ENCODE measurements around the gene TRIM45. TPM values are rescaled to one million over a fixed set of nuclear protein-coding genes. Genes with fewer than 3 reads are reported as not detected.
"Not testable (repeated sequence)": the region's sequence is repeated elsewhere in the genome, so short reads cannot be mapped to it uniquely, and the experiment has no call there.

Gene TRIM45
- total RNA-seq, 1 donor from 2014 or later, result 13.3 TPM

- DNase-seq (ENCODE audit: missing footprints), result no peak
- intact Hi-C loops (cut with DNase I), result no loop called here
- ATAC-seq, result no peak
Measured at GRCh38 chr1:117137281-117137855, 15.8 kb upstream of the TRIM45 start.

DNA sequence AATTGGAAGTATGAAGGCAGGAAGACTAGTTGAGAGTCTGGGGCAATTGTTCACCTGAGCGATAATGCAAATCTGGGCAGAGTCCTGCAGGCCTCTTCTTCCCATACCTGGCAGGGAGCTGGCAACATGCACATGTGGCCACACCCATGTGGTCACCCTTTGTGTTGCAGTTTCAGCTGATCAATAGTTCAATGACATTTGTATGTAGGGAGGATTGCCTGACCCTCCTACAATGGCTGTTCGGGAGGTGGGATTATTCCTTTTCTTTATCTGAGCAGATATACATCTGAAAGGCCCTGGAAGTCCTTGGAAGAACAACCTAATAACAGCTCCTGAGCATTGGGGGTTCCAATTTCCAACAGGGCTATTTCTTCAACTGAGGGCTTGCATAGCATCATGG lies 15.2 kb upstream of the TRIM45 start:
- intact Hi-C loops (cut with DNase I), result no loop called here
- no peak for ATAC-seq
- no peak for DNase-seq (ENCODE audit: missing footprints)

DNA sequence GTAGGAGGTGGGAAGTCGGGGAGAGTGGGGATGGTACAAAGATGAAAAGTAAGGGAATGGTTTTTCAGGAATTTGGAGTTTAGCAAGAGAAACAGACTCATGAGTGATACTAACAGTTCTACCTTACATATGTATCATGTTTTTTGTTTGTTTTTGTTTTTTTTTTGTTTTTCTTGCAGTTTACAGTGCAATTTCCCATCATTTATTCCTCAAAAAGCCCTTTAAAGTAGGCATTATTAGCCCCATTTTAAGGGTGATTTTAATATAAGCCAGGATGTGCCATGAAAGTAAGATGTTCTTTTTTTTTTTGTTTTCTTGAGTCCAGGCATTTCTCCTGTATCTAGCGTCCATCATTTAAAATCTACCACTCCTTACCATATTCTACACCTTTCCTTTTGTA lies 13.8 kb upstream of the TRIM45 start:
- DNase-seq (ENCODE audit: missing footprints) (no peak), ATAC-seq (no peak)
- intact Hi-C loops (cut with DNase I), result no loop called here

DNA sequence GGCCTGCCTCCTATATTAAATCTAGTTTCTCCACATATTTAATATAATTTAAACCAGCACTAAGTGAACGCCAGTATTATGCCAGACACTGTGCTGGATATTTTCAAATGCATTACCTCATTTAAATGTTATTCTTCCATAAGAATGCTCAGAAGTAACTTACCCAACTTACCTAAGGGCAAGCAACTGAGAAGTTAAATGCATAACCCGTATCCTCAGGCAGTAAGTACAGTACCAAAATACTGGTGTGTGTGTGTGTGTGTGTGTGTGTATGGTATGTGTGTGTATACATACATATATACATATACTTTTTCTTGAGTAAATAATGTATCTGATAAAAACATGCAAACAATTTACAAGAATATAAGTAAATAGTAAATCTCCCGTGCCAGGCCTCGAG lies 9.0 kb upstream of the TRIM45 start:
- DNase-seq (ENCODE audit: missing footprints) (no peak), ATAC-seq (no peak)
- intact Hi-C loops (cut with DNase I), result loop anchor here (5.0 kb wide), 1 partner anchor 102 kb away; no protein-coding TSS in a partner anchor

GRCh38 chr1:117128323-117129079 lies 7.0 kb upstream of the TRIM45 start:
- ATAC-seq (peak; percentile 82), DNase-seq (ENCODE audit: missing footprints) (no peak)
- intact Hi-C loops (cut with DNase I), result loop anchor here (2.0 kb wide), 1 partner anchor 60 kb away; no protein-coding TSS in a partner anchor

- intact Hi-C loops (cut with DNase I), result loop anchor here (2.0 kb wide), 1 partner anchor 59 kb away; no protein-coding TSS in a partner anchor
- ATAC-seq, result no peak
- DNase-seq (ENCODE audit: missing footprints), result no peak
Measured at GRCh38 chr1:117127795-117128194, 6.2 kb upstream of the TRIM45 start.

DNA sequence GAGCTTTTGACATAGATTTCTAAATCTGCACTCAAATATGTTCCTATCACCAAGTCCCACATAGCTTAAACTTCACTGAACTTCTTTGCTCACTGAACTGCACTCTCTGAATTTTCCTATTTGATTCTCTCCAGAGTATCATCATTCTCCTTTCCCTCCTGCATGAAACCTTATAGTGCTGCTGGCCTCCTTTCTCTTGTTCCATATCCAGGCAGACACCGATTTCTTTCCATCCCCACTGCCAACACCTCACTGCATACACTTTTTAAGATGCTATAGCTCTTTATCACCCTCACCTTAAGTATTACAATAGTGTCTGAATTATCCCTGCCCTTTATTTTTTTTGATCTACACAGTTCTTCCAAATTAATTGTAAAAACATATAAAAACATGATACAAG lies 3.1 kb upstream of the TRIM45 start:
- intact Hi-C loops (cut with DNase I), result loop anchor here (5.0 kb wide), 3 partner anchors 113 to 243 kb away; partner anchors contain the start of gene MAN1A2
- no peak for DNase-seq (ENCODE audit: missing footprints)
- no peak for ATAC-seq

DNA sequence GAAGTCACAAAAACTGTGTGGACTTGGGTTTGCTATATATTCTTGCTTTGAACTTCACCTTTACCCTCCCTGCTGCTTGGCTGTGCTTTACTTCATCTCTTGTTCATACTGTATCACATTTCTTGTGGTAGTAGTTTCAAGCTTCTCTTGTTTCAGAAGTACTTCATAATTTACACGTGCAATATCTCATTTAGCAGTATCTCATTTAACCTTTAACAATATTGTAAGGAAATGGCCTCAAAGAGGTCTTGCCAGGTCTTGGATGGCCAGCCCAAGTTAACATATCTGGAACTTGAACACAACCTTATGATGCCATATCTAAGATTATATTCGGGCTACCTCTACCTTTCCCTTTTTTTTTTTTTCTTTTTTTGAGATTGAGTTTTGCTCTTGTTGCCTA lies 1.7 kb upstream of the TRIM45 start:
- ATAC-seq, result no peak
- intact Hi-C loops (cut with DNase I), result loop anchor here (5.0 kb wide), 3 partner anchors 114 to 244 kb away; partner anchors contain the start of gene MAN1A2
- DNase-seq (ENCODE audit: missing footprints), result no peak

DNA sequence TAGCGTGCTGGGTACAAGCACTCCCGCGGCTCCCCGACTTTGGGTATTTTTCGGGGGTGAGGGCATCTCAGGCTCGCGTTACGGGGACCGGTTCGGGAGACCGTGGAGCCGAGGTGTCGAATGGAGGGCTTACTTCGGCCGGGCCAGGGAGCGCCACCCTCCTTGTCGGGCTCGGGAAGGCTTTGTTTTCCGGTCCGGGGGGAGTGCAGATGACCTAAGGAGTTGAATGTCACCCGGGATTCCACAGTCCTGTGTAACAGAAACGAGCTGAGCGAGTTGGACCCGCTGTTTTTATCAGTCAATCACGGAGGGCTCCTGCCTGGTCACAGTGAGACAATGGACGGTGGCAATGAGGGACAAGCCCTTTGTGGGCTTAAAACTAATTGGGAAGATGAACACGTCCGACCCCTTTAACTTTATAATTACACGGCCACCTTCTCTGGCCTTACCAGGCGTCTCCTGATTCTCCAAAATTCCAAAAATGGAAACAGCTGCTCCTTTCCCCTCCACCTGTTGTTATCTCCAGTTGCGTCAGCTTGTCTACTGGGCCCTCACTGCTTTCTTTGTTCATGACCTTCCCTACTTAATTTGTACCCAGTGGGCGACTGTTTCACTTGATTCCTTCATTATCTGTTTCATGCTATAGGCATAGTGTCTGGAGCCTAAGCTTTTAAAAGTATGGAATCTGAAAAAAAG lies 929 bp upstream of the TRIM45 start:
- intact Hi-C loops (cut with DNase I), result loop anchor here (5.0 kb wide), 3 partner anchors 115 to 245 kb away; partner anchors contain the start of gene MAN1A2
- DNase-seq (ENCODE audit: missing footprints), result no peak
- peak; percentile 3 for ATAC-seq

DNA sequence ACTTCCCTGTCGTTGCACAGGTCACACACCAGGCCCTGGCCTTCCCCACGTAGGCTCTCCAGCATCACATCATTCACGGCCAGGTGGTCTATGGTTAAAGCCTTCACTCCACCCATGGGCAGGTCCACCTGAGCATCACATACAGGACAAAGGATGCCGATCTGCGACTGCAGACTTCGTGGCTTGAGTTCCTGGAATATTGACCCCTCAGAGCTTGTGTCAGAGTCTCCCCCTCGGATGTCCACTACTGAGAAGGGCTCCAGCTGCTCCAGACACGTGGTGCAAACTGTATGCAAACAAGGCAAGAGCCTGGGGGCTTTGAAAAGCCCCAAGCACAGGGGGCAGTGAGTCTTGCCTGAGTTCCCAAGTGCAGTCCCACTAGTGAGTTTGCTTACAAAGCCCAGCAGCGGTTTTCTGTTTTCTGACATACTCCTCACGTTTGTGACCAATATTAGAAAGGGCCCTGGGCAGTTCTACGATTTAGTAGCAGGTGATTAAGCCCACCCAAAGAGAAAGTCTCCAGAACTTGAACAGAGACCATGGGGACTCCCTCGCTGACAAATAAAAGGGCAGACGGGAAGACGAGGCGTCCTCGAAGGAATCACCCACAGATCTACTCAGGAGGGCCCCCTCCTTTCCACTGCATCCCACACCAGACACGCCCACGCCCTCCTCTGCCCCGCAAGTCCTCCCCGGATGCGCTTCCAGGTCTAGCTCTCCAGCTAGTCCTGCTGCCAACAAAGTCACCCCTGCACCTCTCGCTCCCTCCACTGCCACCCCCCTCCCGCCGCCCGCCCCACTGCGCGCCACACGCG lies 568 bp downstream of the TRIM45 start:
- ATAC-seq (peak; percentile 48), DNase-seq (ENCODE audit: missing footprints) (no peak)
- intact Hi-C loops (cut with DNase I), result loop anchor here (5.0 kb wide), 3 partner anchors 116 to 246 kb away; partner anchors contain the start of gene MAN1A2

DNA sequence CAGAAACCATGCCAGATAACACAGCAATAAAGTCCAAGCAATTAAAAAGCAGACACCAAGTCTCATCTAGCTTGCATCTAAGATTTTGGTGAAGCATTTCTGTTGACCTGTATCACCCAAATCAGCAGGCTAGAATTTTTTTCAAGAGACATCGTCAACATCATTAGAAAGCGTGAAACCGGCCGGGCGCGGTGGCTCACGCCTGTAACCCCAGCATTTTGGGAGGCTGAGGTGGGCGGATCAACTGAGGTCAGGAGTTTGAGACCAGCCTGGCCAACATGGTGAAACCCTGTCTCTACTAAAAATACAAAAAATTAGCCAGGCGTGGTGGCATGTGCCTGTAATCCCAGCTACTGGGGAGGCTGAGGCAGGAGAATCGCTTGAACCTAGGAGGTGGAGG lies 2.4 kb downstream of the TRIM45 start:
- intact Hi-C loops (cut with DNase I); ATAC-seq; DNase-seq (ENCODE audit: missing footprints): not testable (repeated sequence)

DNA sequence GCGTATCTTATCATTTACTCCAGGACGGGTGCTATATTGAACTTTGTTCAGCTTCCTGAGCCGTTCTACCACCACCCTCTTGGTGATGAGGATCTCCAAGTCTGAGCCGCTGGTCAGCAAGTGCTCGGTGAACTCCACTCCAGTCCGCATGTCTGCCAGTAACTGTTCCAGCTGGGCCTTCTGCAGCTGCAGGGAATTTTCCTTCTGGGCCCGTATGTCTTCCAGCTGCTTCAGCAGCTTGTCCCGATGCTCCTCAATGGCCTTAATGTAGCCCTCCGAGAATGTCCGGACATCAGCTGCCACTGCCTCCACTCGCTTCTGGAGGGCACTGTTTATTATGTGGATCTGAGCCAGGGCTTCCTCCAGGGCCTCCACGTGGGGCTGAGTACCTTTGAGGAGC lies 3.4 kb downstream of the TRIM45 start:
- ATAC-seq (no peak), DNase-seq (ENCODE audit: missing footprints) (no peak)
- intact Hi-C loops (cut with DNase I), result no loop called here

- ATAC-seq (no peak), DNase-seq (ENCODE audit: missing footprints) (no peak)
- intact Hi-C loops (cut with DNase I), result no loop called here
Measured at GRCh38 chr1:117117697-117118096, 3.9 kb downstream of the TRIM45 start.

DNA sequence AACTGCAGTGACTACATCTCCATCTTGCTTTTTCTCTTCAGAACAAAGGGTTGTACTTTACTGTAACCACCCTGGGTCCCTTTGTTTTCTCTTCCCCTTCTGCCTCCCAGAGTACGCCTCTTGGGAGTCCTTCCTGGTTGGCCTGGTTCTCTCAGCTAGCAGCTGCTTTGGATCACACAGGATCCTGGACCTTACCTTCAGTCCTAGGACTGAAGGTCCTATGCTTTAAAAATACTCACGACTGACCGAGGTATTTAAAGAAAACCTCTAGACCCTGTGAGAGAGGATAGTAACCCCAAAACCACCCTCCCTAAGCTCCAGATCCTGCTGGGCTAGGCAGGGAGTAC lies 4.8 kb downstream of the TRIM45 start:
- ATAC-seq, result no peak
- DNase-seq (ENCODE audit: missing footprints), result no peak
- intact Hi-C loops (cut with DNase I), result no loop called here

DNA sequence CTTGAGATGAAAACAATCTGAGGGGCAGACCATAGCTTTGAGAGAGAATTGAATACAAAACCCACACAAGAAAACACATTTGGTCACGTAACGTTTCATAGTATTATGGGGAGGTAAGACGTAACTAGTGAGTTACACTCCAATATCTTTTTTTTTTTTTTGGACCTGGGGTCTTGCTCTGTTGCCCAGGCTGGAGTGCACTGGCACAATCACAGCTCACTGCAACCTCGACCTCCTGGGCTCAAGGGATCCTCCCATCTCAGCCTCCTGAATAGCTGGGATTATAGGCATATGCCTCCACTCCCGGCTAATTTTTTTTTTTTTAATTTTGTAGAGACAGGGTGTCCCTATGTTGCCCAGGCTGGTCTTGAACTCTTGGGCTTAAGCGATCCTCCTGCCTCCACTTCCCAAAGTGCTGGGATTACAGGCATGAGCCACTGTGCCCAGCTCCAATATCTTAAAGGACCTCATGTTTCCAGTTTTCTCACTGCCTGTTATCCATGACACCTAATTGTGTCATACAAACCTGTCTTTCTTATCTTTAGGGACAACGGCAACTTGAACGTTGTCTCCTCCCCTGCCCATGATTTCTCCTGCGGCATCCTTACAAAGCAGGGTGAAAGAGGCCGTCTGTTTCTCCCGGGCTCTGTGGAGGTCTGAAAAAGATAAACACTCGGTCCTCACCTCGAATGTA lies 5.3 kb downstream of the TRIM45 start:
- ATAC-seq (no peak), DNase-seq (ENCODE audit: missing footprints) (no peak)
- intact Hi-C loops (cut with DNase I), result no loop called here

DNA sequence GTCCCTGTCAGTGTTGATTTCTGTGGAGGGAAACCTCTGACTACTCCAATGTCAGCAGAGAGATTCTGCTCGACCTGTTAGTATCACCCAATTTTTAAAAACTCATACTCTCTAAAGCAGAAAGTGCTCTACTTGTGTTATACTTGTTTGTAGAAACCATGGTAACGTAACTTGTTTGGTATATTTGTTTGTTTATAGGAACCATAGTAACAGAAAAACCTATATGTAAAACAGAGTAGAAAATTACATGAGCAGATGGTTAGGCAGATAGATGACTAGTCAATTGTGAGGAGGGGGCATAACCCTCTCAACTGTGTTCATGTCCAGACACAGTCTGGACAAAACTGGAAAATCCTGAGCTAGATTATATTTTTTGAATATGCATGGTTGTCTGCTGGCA lies 6.7 kb downstream of the TRIM45 start:
- intact Hi-C loops (cut with DNase I), result no loop called here
- no peak for DNase-seq (ENCODE audit: missing footprints)
- ATAC-seq, result no peak

- no peak for DNase-seq (ENCODE audit: missing footprints)
- intact Hi-C loops (cut with DNase I), result no loop called here
- ATAC-seq, result no peak
Measured at GRCh38 chr1:117113199-117113598, 8.3 kb downstream of the TRIM45 start.

DNA sequence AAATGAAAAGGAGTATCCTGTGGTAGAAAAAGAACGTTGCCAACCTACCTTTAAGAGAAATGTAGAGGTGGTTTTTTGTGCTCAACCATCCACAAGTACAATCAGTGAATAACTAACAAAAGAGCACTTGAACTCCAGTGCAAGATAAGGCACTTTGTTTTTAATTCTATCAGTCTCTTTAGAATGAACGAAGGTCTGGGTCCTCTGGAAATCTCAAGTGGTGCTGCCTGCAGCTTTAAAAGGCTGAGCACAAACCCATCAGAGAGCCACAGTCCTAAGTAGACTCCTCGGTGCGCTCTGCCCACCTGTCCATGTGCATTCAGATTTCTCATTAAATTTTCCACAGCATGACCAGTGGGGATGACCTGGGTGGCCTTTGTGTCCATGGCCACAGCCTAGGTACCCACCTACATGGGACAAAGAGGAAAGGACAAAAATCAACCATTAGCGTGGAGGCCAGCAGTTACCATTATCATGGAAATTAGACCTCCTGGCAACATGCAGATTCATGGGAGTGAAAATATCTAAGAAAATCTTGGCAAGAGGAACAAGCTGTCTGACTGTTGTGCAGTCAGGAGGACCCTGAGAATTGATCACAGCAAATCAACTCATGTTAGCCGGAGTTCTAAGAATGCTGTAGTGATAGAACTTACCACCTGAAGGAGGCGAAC lies 9.4 kb downstream of the TRIM45 start:
- intact Hi-C loops (cut with DNase I), result no loop called here

More for the DNA sequence above, 9.4 kb downstream of the TRIM45 start:
- ATAC-seq, result no peak
- no peak for DNase-seq (ENCODE audit: missing footprints)
